Omental fat pad (tissue), 4 donors: Measurements from ENCODE around the gene WASHC3. TPM values are rescaled to one million over a fixed set of nuclear protein-coding genes. Genes with fewer than 3 reads are reported as not detected.

Experiments
- ATAC-seq: fragments of 150-250 bp; one replicate; pipeline ENCODE4 v1.9.1; 2016; ENCODE audit warnings: mild to moderate bottlenecking, moderate library complexity; ENCODE audit not compliant: low FRiP score
- DNase-seq: peaks from one replicate; pipeline ENCODE4 v3.0.0-alpha.2; 2019; ENCODE audit warnings: low spot score
- CTCF ChIP-seq, 3 donors: fragments of 450-650 bp; IDR thresholded peaks; one replicate each; pipeline ENCODE4 v1.5.1; 2016 to 2017; ENCODE audit warnings: antibody characterized with exemption in 3 of 3, mild to moderate bottlenecking in 3 of 3, moderate library complexity in 2 of 3
- total RNA-seq, 4 donors: library from RNA; depleted of rRNA; stranded (reverse); fragments of >200 nt; gene quantifications; one replicate each; pipeline ENCODE4 v1.1.0, GENCODE V29; 2016

The WASHC3 gene
- total RNA-seq, 4 donors from 2014 or later, result 44.7 to 95.4 (median 71.7) TPM

GRCh38 chr12:102062419-102062806 is 622 bp upstream of the WASHC3 start:
- no peak for TF ChIP-seq CTCF (IDR thresholded peaks at IDR 0.05)
- no peak for DNase-seq
- no peak for ATAC-seq

- peak; percentile 47 for ATAC-seq
- no peak for DNase-seq
- no peak for TF ChIP-seq CTCF (IDR thresholded peaks at IDR 0.05)
Measured at GRCh38 chr12:102061096-102061559, 663 bp downstream of the WASHC3 start.

GRCh38 chr12:102059343-102059742 is 2.4 kb downstream of the WASHC3 start:
- ATAC-seq (no peak), DNase-seq (no peak)
- TF ChIP-seq CTCF (IDR thresholded peaks at IDR 0.05), result no peak

DNA sequence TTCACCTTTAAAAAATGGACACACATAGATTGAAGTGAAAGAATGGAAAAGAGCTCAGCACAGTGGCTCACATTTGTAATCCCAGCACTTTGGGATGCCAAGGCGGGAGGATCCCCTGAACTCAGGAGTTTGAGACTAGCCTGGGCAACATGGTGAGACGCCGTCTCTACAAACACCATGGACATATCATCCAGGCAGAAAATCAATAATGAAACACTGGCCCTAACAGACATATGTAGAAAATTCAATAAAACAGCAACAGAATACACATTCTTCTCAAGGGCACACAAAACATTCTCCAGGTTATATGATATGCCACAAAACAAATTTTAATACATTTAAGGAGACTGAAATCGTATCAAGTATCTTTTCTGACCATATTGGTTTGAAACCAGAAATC is 7.4 kb downstream of the WASHC3 start:
- TF ChIP-seq CTCF (IDR thresholded peaks at IDR 0.05), result no peak
- ATAC-seq (no peak), DNase-seq (no peak)

- ATAC-seq, result no peak
- DNase-seq, result no peak
- TF ChIP-seq CTCF (IDR thresholded peaks at IDR 0.05), result no peak
Measured at GRCh38 chr12:102053062-102053349, 8.8 kb downstream of the WASHC3 start.

GRCh38 chr12:102052192-102053061 is 9.4 kb downstream of the WASHC3 start:
- no peak for DNase-seq

More at GRCh38 chr12:102052192-102053061, 9.4 kb downstream of the WASHC3 start:
- ATAC-seq, result peak; percentile 48
- no peak for TF ChIP-seq CTCF (IDR thresholded peaks at IDR 0.05)
